Body of pancreas (tissue), 4 donors: ENCODE measurements around the gene PDF.

Experiments
- CTCF ChIP-seq, 7 experiments: fragments of 450-650 bp in 4 of 7; fragments of 200-600 bp in 3 of 7; sonication (generic) in 3 of 7; IDR thresholded peaks; one replicate each; pipeline ENCODE4 v1.5.1; 2016 to 2019; ENCODE audit warnings: antibody characterized with exemption in 7 of 7
- POLR2A ChIP-seq, 3 donors: fragments of 450-650 bp; IDR thresholded peaks; one replicate each; pipeline ENCODE4 v1.6.1; 2016; ENCODE audit warnings: antibody characterized with exemption in 3 of 3, mild to moderate bottlenecking in 2 of 3

GRCh38 chr16:69349536-69349935, 19.1 kb upstream of the PDF start:
- TF ChIP-seq POLR2A (IDR thresholded peaks at IDR 0.05) (no peak), CTCF (IDR thresholded peaks at IDR 0.05) (no peak)
